Measurements from ENCODE around the gene KPNA5.

DNA sequence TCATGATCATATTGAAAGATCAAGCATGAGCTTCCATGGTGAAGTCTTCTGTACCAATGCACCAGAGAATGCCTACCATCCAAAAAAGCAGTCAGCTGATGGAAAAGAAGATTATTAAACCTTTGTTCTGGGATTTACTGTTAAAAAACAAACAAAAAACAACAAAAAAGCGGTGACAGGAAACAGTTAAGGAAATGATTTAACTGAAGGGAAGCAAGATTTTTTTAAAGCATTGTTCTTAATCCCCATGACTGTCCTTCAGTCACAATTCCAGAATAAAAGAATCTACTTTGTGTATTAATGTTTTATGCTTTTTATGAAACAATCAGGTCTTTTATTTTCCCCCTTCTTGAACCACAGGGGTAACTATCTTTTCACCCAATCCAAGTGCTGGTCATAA lies 60.6 kb downstream of the KPNA5 start:
- no peak for TF ChIP-seq FOXK2 (conservative IDR thresholded peaks at IDR 0.05 in 1 of 2, IDR thresholded peaks at IDR 0.05 in 1 of 2; ENCODE audit: low read depth in 2 of 2)
- no peak for TF ChIP-seq POLR2A (conservative IDR thresholded peaks at IDR 0.05)
- TF ChIP-seq UBTF (IDR thresholded peaks at IDR 0.05; ENCODE audit: borderline replicate concordance in 1 of 2, low read depth in 2 of 2, low read length in 2 of 2), result no peak
- no peak for TF ChIP-seq RAD51 (IDR thresholded peaks at IDR 0.05; ENCODE audit: borderline replicate concordance, low read depth)
- TF ChIP-seq BHLHE40 (IDR thresholded peaks at IDR 0.05; ENCODE audit: low read length), result no peak
- no peak for TF ChIP-seq ELK3 (CRISPR knock-in tag; IDR thresholded peaks at IDR 0.05)
- TF ChIP-seq, protein P1, sequence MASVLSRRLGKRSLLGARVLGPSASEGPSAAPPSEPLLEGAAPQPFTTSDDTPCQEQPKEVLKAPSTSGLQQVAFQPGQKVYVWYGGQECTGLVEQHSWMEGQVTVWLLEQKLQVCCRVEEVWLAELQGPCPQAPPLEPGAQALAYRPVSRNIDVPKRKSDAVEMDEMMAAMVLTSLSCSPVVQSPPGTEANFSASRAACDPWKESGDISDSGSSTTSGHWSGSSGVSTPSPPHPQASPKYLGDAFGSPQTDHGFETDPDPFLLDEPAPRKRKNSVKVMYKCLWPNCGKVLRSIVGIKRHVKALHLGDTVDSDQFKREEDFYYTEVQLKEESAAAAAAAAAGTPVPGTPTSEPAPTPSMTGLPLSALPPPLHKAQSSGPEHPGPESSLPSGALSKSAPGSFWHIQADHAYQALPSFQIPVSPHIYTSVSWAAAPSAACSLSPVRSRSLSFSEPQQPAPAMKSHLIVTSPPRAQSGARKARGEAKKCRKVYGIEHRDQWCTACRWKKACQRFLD (CRISPR knock-in tag; IDR thresholded peaks at IDR 0.05), result no peak
- TF ChIP-seq SIN3A (IDR thresholded peaks at IDR 0.05; ENCODE audit: borderline replicate concordance in 2 of 2, control insufficient read depth in 1 of 2, low read depth in 2 of 2, low read length in 2 of 2), result no peak
- TF ChIP-seq, protein P2, sequence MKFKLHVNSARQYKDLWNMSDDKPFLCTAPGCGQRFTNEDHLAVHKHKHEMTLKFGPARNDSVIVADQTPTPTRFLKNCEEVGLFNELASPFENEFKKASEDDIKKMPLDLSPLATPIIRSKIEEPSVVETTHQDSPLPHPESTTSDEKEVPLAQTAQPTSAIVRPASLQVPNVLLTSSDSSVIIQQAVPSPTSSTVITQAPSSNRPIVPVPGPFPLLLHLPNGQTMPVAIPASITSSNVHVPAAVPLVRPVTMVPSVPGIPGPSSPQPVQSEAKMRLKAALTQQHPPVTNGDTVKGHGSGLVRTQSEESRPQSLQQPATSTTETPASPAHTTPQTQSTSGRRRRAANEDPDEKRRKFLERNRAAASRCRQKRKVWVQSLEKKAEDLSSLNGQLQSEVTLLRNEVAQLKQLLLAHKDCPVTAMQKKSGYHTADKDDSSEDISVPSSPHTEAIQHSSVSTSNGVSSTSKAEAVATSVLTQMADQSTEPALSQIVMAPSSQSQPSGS (CRISPR knock-in tag; IDR thresholded peaks at IDR 0.05), result no peak
- no peak for TF ChIP-seq ZNF175 (CRISPR knock-in tag; IDR thresholded peaks at IDR 0.05; ENCODE audit: low read depth)
- TF ChIP-seq CTCF (IDR thresholded peaks at IDR 0.05 in 2 of 3, conservative IDR thresholded peaks at IDR 0.05 in 1 of 3; ENCODE audit: insufficient read depth in 2 of 3, low read depth in 1 of 3, low read length in 3 of 3), result no peak
